ENCODE data around the gene RALGPS1.

The RALGPS1 gene

GRCh38 chr9:127027694-127028093 is 113.1 kb downstream of the RALGPS1 start:
- DNase-seq, result no peak

- DNase-seq, result no peak
These were observed 115.0 kb downstream of the RALGPS1 start for GRCh38 chr9:127029548-127029947.

GRCh38 chr9:127030814-127031740 is 116.5 kb downstream of the RALGPS1 start:
- no peak for DNase-seq

- no peak for DNase-seq
These were observed 117.7 kb downstream of the RALGPS1 start for GRCh38 chr9:127032256-127032655.

DNA sequence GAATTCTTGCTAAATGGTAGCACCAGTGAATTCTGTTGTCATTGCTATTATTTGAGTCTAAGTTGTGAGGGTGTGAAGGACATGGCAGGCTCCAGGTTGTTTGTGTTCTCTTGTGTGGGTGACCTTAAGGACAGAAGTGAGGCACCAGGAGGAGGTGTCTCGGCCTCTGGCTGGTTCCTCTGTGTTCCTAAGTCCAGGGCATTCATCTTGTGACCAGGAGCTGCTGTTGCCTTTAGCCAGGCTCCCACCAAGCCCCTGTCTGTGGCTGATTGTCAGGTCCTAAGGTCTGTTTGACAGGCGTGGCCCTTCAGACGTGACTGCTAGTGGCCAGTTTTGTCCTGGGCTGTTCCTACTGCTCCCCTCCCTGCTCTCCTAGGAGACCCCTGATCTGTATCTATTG is 118.5 kb downstream of the RALGPS1 start:
- no peak for DNase-seq

DNA sequence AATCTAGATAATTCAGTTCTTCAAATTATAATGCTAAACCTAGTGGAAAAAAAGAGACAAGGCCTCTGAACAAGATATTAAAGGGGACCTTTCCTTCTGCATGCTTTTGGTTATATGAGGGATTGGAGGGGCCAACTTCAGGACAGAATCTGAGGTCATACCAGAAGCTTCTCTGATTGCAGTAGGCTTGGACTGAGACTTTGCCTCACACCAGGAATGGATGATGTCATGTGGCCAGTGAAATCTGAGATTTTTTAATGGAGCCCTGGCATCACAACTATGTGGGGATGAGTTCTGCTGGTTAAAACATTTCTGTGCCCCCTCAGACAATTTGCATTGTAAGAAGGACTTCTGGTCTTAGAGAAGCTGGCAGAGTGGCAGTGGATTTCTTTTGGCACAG is 119.2 kb downstream of the RALGPS1 start:
- no peak for DNase-seq

DNA sequence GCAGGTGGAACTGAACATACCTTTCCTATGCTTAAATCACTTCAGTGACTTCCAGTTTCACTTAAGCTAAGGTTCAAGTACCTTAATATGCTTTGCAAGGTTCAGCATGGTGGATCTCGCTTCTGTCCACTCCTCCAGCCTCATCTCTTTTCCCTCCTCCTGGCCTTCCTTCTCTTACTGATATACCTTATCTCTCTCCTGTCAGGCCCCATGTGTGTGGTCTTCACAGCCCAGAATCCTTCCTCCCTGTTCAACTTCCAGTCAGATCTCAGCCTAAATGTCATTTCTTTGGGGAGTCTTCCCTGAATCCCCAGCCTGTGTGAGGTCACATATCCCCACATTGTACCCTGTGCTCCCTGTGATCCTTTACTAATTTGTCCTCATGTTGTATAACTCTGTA is 120.1 kb downstream of the RALGPS1 start:
- no peak for DNase-seq

DNA sequence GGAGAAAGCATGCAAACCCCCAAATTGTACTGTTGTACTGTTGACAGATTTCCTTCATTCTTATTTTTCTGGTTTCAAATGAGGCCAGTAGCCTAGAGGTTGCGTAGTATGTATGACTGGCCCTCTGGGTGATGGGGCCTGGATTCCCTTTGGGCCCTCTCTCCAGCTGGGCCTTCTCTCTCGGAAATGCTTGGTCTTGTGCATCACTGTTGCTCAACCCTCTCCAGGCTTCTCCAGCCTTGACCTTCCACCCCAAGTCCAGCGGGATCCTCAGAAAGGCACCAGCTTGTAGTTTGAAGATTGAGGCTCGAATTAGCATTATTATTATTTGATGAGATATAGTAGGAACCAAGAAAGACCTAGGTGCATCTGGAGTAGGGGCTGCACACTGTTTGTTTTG is 120.8 kb downstream of the RALGPS1 start:
- no peak for DNase-seq

DNA sequence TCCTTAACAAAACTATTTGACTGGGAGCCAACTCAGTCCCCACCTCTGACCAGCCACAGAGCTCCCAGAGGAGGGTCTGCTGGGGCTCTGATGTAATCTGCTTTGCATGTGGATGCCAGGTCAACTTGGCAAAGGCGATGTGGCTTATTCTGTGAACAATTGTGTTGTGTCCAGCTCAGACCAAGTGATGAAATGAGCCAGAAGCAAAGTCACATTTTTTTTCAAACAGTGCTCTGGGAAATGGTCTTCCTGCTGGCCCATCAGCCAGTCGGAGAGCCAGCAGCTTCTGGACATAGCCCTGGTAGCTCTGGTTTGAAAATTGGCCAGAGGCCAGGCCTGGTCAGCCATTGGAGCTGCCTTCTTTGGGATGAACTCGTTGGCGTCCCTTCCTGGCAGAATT is 121.4 kb downstream of the RALGPS1 start:
- DNase-seq, result no peak

DNA sequence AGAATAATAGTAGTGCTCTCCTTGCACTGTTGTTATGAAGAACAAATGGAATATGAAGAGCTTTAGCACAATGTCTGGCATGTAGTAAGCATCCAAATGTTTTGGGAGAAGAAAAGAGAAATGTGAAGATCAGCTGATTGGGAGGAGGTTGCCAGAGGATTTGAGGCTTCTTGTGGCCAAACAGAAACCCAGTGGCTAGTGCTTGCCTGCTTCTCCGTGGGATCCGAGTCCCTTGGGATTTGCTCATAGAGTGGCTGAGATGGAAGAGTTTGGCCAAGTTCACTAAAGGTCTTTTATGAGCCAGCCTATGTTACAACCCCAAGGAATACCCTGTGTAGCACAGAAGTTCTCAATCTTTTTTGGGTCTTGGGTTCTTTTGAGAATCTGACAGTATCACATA is 121.9 kb downstream of the RALGPS1 start:
- no peak for DNase-seq

DNA sequence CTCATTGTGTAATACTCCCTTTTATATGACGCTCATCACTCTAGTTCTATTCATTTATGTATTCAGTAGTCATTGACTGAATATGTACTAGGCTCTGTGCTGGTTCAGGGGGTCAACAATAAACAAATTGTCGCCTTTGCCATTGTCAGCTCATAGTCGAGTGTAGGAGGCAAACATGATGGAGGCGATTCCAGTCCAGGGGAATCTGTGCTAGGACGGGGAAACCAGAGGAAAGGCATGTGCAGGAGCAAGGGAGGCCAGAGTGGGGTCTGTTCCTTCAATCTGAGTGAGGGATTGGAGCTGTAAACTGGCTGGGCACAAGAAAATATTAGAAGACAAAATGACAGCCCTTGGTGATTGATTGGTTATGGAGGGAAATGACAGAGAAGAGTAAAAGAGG is 123.9 kb downstream of the RALGPS1 start:
- DNase-seq, result no peak

DNA sequence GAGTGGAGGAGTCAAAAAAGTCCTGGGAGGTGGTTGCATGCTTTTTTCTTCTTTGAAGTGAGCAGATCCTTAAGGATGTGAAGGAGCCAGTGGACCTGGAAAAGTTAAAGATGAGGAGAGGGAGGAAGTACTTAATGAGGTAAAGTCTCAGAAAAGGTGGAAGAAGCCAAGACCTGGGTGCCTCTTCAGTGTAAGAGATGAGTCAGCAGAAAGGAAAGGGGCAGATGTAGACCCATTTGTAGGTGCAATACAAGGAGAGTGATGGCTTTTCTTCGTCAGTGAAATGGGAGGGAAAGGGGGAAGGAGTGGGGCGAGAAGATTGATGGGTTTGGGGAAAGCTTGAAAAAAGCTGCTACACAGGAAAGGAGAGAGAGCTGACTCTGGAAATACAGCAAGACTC is 124.9 kb downstream of the RALGPS1 start:
- DNase-seq, result no peak

GRCh38 chr9:127045148-127045547 is 130.6 kb downstream of the RALGPS1 start:
- DNase-seq, result no peak

- DNase-seq, result no peak
These were observed 133.4 kb downstream of the RALGPS1 start for GRCh38 chr9:127047971-127048370.

DNA sequence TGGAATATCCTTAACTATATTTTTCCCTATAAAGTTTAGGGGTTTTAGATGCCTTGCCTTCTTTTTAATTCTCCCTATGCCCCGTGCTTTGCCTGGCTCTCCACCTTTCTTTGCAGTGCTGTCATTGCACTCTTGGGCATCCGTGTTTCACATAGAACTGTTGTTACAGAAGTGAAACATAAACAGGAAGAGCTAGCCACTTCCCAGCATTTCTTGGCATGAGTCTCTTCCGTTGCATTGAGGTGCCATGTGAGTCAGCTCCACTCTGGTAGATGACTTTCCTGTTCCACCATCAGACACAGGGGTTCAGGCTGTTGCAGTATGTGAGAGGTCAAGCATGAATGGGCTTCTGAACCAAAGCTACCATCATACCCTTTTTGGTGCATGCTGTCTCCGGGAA is 134.5 kb downstream of the RALGPS1 start:
- DNase-seq, result no peak

DNA sequence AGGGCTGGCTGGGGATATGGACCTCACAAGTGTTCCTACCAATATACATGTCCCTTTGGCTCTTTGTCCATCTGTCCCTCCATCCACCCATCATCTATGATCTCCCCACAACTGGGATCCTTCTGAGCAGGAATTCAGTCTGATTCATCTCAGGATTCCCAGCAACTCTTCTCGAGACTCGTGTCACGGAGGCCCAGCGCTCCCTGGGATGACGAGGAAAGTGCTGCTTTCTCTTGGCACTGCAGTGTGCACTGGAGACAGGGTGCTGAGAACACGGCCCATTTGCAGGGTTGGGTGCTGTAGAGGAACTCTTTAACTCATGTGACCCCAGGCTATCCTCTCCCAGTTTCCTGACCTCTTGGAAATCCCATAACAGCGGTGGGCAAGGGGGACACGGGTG is 135.0 kb downstream of the RALGPS1 start:
- no peak for DNase-seq

DNA sequence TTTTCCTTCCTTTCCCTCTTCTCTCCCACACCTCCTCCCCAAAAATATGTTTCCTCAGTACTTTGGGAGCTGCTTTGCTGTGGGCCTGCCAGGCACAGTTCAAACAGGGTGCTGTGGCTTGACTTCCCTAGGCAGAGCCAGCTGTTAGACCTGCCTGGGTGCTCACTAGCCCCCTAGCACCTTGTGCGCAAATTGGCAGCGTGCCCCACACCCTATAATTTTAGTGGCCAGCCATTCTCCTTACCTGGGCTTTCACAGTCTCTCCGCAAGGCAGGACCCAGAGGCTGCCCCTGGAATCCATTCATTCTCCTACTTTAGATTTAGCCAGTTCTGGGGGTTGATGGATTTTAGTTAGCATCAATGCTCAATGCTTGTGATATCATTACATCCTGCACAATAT is 135.6 kb downstream of the RALGPS1 start:
- no peak for DNase-seq

GRCh38 chr9:127050591-127051001 is 136.0 kb downstream of the RALGPS1 start:
- DNase-seq, result no peak

DNA sequence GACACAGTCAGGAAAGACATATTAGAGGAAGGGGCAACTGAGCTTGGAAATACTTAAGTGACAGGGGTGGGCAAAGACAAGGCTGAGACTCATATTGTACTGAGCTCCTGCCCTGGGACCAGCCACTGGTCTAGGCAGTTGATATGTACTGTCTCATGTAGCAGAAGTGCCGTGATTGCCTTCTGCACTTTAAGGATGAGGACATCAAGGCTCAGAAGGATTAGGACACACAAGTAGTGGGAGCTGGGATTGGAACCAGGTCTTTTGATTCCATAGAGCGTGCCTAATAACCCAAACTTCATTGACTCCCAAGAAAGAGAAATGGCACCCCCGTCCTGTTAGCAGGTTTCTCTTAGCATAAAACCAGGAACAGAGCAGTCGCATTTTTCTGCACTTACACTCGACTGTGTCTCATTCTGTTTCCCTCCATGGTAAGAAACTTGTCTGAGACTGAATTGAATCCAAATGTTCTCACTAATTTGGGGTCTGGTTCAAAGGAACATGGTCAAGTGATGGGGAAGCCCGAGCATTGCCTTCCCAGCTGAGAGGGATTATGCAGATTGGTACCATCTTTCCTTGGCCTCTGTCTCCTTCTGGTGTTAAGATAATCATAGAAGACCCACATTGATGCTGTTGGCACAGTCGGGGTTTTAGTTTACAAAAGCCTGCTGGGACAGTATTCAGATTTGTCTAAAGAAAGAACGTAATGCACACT is 137.5 kb downstream of the RALGPS1 start:
- no peak for DNase-seq

DNA sequence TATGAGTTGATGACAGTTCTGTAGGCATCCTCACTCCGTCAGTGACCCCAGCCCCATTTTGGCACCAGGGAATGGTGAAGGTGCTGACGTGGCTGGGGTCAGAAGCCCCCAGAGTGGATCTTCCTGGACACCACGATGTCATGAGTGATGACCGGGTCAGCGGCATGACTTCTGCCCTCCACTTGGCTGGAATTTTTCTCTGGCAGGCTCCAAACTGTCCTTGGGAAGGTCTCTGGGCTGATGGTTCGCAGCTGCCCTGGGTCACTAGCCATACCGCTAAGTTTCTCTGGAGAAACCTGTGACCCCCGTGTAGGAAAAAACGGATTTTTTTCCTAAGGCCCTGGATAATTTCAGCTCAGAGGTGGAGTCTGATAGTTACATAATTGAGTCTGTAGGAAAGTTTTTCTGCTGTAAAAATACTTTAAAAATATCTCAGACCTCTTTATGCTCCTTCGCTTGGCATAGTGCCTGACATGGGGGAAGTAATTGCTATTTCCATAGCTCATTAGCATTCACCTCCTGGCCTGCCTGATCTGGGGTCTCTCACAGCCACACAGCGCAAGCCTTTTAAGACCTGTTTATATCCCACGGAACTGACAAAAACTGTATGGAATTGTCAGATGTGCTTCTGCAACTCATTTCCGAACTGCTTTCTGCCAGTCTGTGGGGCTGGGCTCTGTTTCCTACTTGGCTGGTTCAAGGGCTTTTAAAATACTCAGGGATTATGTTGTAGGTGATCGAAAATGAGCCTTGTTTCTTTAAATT is 138.7 kb downstream of the RALGPS1 start:
- peak; percentile 40 for DNase-seq

DNA sequence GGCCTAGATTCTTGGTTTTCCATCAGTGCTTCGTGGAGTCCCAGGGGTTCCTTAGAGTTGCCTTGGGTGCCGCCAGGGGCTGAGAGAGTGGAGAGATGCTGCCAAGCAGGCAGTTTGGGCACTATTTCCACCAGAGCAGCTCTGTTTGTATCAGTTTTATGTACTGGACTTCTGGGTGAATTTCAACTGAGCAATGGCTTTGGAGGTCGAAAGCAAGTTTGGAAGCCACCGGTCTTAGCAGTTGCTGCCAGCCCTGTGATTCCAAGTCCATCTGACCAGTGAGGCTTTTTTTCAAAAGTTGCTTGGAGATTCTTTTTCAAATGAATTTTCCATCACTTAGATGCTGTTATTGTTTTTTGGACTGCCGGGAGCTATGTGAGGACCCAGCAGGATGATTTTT is 139.4 kb downstream of the RALGPS1 start:
- DNase-seq, result no peak

- no peak for DNase-seq
These were observed 141.3 kb downstream of the RALGPS1 start for GRCh38 chr9:127055745-127056402.

DNA sequence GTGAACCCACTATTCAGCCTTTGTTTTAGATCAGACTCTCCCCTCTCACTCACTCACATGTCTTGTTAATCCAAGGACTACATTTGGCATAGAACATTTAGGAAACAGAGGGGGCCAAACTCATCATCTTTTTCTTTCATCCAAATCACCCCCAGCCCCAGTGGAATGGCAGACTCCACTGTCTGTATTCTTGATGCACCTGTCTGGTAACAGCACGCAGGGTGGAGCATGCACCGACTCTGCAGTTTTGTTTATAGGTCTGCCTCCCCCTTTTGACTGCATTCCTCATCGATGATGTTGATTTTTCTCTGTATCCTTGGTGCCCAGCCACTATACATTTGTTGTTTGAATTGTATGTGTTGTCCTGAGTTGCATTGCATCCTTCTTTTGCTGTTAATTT is 141.9 kb downstream of the RALGPS1 start:
- DNase-seq, result no peak
